ENCODE data around the gene GLS.

GLS gene

DNA sequence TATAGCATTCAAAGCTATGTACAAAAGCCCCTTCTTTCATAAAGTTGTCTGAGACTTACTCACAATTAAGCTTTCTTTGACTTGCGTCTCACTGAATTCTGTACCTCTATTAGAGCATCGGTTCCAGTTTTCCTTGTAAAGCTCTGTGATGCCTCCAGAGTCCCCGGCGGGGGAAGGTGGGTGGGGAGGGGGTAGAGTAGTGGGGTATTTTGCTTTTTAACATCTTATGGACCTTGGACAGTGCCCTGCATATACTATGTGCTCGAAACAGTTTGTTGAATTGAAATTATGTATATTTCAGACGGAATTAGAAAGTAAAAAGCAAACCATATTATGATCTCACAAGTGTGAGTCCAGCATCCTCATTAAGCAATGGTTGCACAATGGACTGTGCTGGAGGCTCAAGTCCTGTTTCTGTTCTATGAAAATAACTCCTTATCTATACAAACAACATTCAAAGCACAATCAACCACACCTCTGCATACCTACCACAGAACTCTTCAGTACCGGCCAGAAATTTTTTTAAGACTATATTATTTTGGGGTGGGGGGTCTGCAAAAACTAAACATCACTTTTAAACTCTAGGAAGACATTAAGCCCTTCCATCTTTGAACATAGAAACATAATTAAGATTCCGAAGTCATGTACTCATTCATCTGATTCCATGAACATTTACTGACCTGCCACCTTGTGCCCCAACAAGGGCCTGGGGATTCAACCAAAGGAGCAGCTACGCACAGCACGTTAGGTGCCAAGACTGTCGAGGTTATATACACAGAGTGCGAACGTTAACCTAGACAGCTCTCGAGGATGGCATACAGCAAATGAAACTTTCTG lies 132.4 kb downstream of the GLS start:
- no peak for DNase-seq (ENCODE audit: low read depth, low spot score)

- no peak for DNase-seq (ENCODE audit: low read depth, low spot score)
These were observed 133.0 kb downstream of the GLS start for GRCh38 chr2:191013682-191013931.

- DNase-seq (ENCODE audit: low read depth, low spot score), result peak; percentile 89
These were observed 133.5 kb downstream of the GLS start, which contains the start of gene STAT1 for GRCh38 chr2:191013932-191014652. Gene STAT1, minus strand, starts transcription at chr2:191014171. Its CDS starts 4,168 bp downstream, at chr2:191010003.

DNA sequence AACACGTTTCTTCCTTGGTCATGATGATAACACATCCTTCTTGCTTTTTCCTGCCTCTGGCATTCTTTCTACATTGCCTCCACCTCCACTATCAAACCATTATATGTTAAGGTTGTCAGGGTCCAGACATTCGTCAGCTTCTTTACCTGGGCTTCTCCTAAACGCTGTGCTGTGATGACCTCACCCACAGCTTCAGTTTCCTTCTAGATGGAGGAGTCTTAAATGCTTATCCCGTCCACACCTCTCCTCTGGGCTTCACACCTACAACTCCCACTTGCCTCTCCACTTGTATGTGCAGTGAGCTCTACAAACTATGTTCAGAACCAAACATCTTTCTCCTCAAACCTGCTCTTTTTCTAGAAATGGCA lies 134.0 kb downstream of the GLS start:
- DNase-seq (ENCODE audit: low read depth, low spot score), result no peak

All from activated CD4-positive, CD25-positive, alpha-beta regulatory T cell treated with anti-CD3 and anti-CD28 coated beads, Interleukin-2, amount 50 U/mL, for 16 hours (primary cell).